ENCODE measurements around the gene SLC39A2. TPM values are rescaled to one million over a fixed set of nuclear protein-coding genes. Genes with fewer than 3 reads are reported as not detected.
"Not testable (repeated sequence)": the region's sequence is repeated elsewhere in the genome, so short reads cannot be mapped to it uniquely, and the experiment has no call there.

The SLC39A2 gene
- polyA plus RNA-seq, 3 donors = not detected

GRCh38 chr14:20982646-20983369, 16.3 kb upstream of the SLC39A2 start:
- H3K27ac Mint-ChIP-seq = no peak overlapping the region
- no peaks in the 10 kb centered on the region for H3K79me2 ChIP-seq (ENCODE audit: insufficient read depth, low read length)
- no peaks in the 10 kb centered on the region for H3K9me3 ChIP-seq (replicated peaks in 1 of 2; ENCODE audit: control insufficient read depth in 1 of 2, insufficient read depth in 1 of 2, low read length in 2 of 2)
- no CpG with 5 or more reads among the region's 2 CpGs for WGBS (ENCODE audit: insufficient coverage)
- H3K36me3 ChIP-seq (replicated peaks in 1 of 2; ENCODE audit: control insufficient read depth in 1 of 2, insufficient read depth in 2 of 2, low read length in 2 of 2) = no peaks in the 10 kb centered on the region
- no peak overlapping the region for H3K9ac ChIP-seq (ENCODE audit: insufficient read depth, low read length, poor library complexity, severe bottlenecking)
- no peaks in the 10 kb centered on the region for H3K36me3 Mint-ChIP-seq
- peaks cover 0 to 1% (median 0%) of the 10 kb centered on the region in 7 donors for H3K9me3 Mint-ChIP-seq
- no peak overlapping the region for H3K4me2 ChIP-seq (replicated peaks; ENCODE audit: extremely low read depth, low read length, poor library complexity, severe bottlenecking)
- no peak overlapping the region for H3K4me3 ChIP-seq (replicated peaks in 1 of 3; ENCODE audit: low read depth in 2 of 3, low read length in 3 of 3)
- no peak overlapping the region for H3K4me3 Mint-ChIP-seq
- no peak for DNase-seq
- peaks cover 1 to 6% (median 3%) of the 10 kb centered on the region in 3 donors for H3K27me3 Mint-ChIP-seq (ENCODE audit: low read depth in 3 of 3)
- H2AFZ ChIP-seq (ENCODE audit: insufficient read depth, low read depth, low read length, poor library complexity, severe bottlenecking) = no peak overlapping the region
- no peak overlapping the region for H3K27ac ChIP-seq (ENCODE audit: low read depth in 1 of 2, low read length in 2 of 2)
- peaks cover 28% of the 10 kb centered on the region for H3K4me1 Mint-ChIP-seq
- TF ChIP-seq, protein P1, sequence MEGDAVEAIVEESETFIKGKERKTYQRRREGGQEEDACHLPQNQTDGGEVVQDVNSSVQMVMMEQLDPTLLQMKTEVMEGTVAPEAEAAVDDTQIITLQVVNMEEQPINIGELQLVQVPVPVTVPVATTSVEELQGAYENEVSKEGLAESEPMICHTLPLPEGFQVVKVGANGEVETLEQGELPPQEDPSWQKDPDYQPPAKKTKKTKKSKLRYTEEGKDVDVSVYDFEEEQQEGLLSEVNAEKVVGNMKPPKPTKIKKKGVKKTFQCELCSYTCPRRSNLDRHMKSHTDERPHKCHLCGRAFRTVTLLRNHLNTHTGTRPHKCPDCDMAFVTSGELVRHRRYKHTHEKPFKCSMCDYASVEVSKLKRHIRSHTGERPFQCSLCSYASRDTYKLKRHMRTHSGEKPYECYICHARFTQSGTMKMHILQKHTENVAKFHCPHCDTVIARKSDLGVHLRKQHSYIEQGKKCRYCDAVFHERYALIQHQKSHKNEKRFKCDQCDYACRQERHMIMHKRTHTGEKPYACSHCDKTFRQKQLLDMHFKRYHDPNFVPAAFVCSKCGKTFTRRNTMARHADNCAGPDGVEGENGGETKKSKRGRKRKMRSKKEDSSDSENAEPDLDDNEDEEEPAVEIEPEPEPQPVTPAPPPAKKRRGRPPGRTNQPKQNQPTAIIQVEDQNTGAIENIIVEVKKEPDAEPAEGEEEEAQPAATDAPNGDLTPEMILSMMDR (IDR thresholded peaks at IDR 0.05) = no peak
- H3K27me3 ChIP-seq (ENCODE audit: control insufficient read depth in 2 of 2, insufficient read depth in 2 of 2, low read length in 2 of 2) = no peaks in the 10 kb centered on the region
- intact Hi-C loops (cut with micrococcal nuclease) = no loop called here
- H3K4me1 ChIP-seq (ENCODE audit: control insufficient read depth in 1 of 2, insufficient read depth in 2 of 2, low read length in 2 of 2) = peaks cover 35 to 39% of the 10 kb centered on the region in 2 donors
- no peaks in the 10 kb centered on the region for H4K20me1 ChIP-seq (ENCODE audit: insufficient read depth, low read length)

DNA sequence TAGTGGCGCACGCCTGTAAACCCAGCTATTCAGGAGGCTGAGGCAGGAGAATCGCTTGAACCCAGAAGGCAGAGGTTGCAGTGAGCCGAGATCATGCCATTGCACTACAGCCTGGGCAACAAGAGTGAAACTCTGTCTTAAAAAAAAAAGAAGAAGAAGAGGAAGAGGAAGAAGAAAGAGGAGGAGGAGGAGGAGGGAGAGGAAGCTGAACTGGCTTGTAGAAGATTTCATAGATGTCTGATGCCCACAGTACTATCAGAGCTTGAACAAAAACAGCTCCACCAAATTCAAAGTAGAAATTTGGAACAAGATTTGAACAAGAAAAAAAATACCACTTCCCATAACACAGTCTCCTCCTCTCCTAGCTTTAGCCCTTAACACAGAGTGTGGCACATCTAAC, 13.4 kb upstream of the SLC39A2 start:
- H3K9ac ChIP-seq (ENCODE audit: insufficient read depth, low read length, poor library complexity, severe bottlenecking); H2AFZ ChIP-seq (ENCODE audit: insufficient read depth, low read depth, low read length, poor library complexity, severe bottlenecking); intact Hi-C loops (cut with micrococcal nuclease); H3K36me3 ChIP-seq (replicated peaks in 1 of 2; ENCODE audit: control insufficient read depth in 1 of 2, insufficient read depth in 2 of 2, low read length in 2 of 2); H3K9me3 ChIP-seq (replicated peaks in 1 of 2; ENCODE audit: control insufficient read depth in 1 of 2, insufficient read depth in 1 of 2, low read length in 2 of 2); H3K36me3 Mint-ChIP-seq; H3K79me2 ChIP-seq (ENCODE audit: insufficient read depth, low read length); H3K27me3 ChIP-seq (ENCODE audit: control insufficient read depth in 2 of 2, insufficient read depth in 2 of 2, low read length in 2 of 2); H4K20me1 ChIP-seq (ENCODE audit: insufficient read depth, low read length); H3K27me3 Mint-ChIP-seq (ENCODE audit: low read depth in 3 of 3); H3K9me3 Mint-ChIP-seq: not testable (repeated sequence)
- peak overlapping the region; percentile 44 to 93 (median 88) for H3K27ac Mint-ChIP-seq
- Histone ChIP-seq H3K4me3 (replicated peaks in 1 of 3; ENCODE audit: low read depth in 2 of 3, low read length in 3 of 3) (peak overlapping the region in 1 of 3 experiments; percentile 28), H3K27ac (ENCODE audit: low read depth in 1 of 2, low read length in 2 of 2) (peak overlapping the region; percentile 8 to 81), H3K4me1 (ENCODE audit: control insufficient read depth in 1 of 2, insufficient read depth in 2 of 2, low read length in 2 of 2) (peaks cover 51 to 64% of the 10 kb centered on the region in 2 donors), H3K4me2 (replicated peaks; ENCODE audit: extremely low read depth, low read length, poor library complexity, severe bottlenecking) (peak overlapping the region; percentile 34)
- 30% methylated on average over 2 of the region's 4 CpGs for WGBS (ENCODE audit: insufficient coverage)
- DNase-seq = peak in 2 of 3 donors; percentile 44 to 57
- peak overlapping the region in 1 of 2 donors; percentile 33 for H3K4me3 Mint-ChIP-seq
- H3K4me1 Mint-ChIP-seq = peaks cover 49% of the 10 kb centered on the region
